GM18858 (cell line): ENCODE data around the gene PPP1R12C.
"Not testable (repeated sequence)": the region's sequence is repeated elsewhere in the genome, so short reads cannot be mapped to it uniquely, and the experiment has no call there.

Source experiments
- ATAC-seq: cut with Tn5 transposase; IDR thresholded peaks from one replicate; pipeline ENCODE4 v1.9.1; 2021; ENCODE audit not compliant: unreplicated experiment

The PPP1R12C gene

GRCh38 chr19:55112246-55112776, 5.1 kb downstream of the PPP1R12C start:
- no peak for ATAC-seq

- no peak for ATAC-seq
Measured at GRCh38 chr19:55111238-55111831, 6.1 kb downstream of the PPP1R12C start.

- ATAC-seq, result no peak
Measured at GRCh38 chr19:55109527-55110291, 7.7 kb downstream of the PPP1R12C start.

DNA sequence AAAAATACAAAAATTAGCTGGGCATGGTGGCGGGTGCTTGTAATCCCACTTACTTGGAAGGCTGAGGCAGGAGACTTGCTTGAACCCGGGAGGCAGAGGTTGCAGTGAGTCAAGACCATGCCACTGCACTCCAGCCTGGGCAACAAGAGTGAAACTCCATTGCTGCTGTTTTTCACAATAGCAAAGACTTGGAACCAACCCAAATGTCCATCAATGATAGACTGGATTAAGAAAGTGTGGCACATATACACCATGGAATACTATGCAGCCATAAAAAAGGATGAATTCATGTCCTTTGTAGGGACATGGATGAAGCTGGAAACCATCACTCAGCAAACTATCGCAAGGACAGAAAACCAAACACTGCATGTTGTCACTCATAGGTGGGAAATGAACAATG, 10.2 kb downstream of the PPP1R12C start:
- ATAC-seq, result not testable (repeated sequence)

- ATAC-seq, result no peak
Measured at GRCh38 chr19:55106591-55106990, 10.8 kb downstream of the PPP1R12C start.

- no peak for ATAC-seq
Measured at GRCh38 chr19:55105237-55105636, 12.2 kb downstream of the PPP1R12C start.

GRCh38 chr19:55103190-55103589, 14.2 kb downstream of the PPP1R12C start:
- ATAC-seq, result no peak

DNA sequence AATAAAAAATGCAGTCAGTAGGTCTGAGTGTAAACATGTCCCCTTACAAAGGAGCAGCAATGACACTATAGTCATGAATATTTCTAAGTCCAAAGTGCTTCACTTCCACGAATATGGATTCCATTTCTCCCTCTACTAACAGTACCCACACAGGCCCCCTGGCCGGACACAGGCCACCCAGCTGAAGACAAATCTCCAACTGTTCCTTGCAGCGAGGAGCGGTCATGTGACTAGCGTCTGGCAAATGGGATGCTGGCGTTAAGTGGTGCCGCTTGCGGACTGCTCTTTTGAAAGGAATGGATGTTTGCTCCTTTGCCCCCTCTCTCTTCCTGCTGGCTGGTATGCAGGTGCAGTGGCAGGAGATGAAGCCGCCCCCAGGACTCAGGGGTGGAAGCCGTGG, 16.2 kb downstream of the PPP1R12C start:
- no peak for ATAC-seq

GRCh38 chr19:55099557-55100506, 17.6 kb downstream of the PPP1R12C start:
- ATAC-seq, result no peak

- ATAC-seq, result no peak
Measured at GRCh38 chr19:55098716-55099556, 18.5 kb downstream of the PPP1R12C start.

GRCh38 chr19:55097864-55098715, 19.3 kb downstream of the PPP1R12C start:
- ATAC-seq, result no peak

GRCh38 chr19:55096061-55096701, 21.3 kb downstream of the PPP1R12C start:
- ATAC-seq, result no peak

DNA sequence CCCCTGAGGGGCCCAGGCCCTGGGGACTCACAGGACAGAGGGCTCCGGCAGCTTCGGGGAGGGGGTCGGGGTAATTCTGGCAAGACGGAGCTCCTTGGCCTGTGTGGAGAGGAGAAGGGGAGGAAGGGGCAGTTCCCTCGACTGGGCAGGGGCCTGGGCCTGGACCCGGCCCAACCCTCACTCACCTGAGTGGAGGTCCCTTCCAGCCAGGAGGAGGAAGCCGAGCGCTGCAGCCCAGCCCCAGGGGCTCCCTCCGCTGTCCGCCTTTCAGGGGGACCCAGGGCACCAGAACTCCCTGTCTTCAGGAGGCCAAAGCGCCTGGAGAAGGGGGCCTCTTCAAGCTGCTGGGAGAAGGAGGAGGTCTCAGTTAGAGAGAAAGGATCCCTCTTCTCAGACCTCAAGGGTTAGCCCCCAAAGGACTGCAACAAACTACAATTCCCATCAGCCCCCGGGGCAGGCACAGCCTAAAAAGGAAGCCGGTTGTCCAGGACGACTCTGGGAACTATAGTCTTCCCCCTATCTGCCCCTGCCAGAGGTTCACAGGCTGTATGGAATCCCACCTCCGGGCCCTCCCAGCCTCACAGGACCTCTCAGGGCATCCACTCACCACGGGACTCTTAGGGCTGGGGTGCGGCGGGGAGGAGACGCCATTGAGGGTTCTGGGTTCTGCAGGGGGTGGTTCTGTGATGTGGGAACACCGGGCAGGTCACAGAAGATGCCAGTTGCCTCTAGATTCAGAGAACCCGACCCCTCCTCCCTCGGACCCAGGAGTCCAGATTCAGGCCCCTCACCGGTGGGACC, 22.0 kb downstream of the PPP1R12C start:
- no peak for ATAC-seq

DNA sequence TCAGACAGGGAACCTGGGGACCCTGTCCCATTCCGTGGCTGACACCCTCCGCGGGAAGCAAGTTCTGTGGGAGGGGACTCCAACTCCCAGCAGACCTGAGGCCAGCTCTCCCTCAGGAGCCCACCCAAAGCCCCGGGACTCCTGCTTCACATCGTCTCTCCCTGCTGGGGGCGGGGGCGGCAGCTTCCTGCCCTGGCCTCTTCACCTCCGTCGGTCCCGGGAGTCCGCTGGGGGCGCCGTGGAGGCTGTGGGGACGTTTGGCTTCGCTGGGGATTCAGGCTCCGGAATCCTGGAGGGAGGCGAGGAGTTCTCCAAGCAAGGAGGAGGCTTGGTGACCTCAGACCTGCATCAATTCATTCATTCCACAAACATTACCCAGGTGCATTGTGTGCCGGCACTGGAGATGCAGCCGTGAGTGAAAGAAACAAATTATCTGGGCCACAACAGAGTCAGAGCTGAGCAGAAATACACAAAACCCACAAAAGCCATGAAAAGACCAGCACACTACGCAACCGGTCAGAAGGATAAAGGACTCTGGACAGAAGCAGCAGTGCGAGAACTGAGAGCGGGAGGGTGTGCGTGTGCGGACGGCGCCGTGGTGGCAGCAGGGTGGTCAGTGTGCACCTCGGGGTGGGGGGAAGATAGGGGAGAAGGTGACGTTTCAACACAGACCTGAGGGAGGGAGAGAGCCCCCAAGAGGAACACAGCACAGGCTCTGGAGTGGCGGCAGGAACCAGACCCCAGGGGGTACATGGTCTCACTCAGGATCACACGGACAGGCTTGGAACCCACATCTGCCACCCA, 22.8 kb downstream of the PPP1R12C start:
- no peak for ATAC-seq

DNA sequence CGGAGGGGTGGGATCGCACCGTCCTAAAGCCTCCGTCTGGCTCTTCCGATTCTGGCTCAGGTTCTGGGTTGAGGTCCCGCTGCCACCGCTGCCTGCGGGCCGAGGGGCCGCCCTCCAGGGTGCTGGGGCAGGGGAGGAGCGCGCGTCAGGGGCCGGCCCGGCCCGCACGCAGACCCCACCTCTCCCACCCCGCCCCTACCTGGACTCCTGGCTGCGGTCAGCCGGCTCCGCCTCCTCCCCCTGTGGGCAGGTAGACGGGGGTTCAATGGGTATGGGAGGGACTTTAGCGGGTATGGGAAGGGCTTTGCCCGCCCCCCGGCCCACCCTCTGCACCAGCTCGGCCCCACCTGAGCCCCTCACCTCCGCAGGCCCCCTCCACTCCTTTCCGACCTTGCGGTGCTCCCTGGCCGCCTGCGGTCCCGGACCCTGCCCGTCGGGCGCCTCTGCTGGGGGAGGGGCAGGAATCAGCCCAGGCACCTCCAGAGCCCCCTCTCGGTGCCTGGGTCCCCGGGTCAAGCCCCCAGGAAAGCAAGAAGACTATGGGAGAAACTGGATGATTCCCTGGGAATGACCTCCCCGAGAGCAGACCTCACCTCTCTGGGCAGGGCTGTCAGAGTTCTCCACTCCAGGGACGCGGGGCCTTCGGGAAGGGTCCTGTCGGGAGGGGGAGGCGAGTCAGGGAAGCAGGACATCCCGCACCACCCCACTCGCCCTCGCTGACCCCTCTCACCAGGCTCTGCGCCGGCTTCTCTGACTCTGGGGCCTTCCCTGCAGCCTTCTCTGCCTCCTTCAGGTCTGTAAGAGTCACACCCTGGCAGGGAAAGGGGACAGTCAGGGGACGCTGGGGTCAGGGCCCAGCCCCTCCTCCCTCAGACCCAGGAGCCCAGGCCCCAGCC, 24.8 kb downstream of the PPP1R12C start:
- ATAC-seq, result no peak

DNA sequence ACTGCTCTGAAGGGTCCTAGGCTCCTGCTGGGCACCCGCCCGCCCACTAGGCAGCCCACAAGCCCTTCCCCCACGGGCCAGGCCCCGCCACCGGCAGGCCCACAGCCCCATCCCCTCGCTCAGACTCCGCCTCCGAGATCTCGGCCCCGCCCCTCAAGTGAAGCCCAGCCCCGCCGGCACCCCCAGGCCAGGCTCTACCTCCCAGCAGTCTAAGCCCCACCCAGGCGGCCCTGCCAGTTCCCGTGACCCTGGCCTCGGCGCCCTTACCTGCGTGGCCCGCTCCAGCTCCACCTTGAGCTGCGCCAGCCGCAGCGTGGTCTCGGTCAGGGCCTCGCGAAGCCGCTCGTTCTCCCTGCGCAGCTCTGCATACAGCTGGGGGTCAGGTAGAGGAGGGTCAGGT, 25.5 kb downstream of the PPP1R12C start:
- no peak for ATAC-seq
